ENCODE measurements around the gene ACTG1. TPM values are rescaled to one million over a fixed set of nuclear protein-coding genes. Genes with fewer than 3 reads are reported as not detected.
A peak's percentile ranks its signal among the peaks of the same experiment; 100 is the strongest.

Gene ACTG1
- total RNA-seq, 5 donors from 2014 or later (not counting 1 experiment from before 2014, with no cell fraction given): 1,183 to 1,383 (median 1,262) TPM

GRCh38 chr17:81509972-81510784 lies 2.4 kb downstream of the ACTG1 start:
- peak overlapping the region; percentile 80 to 96 for H3K4me3 ChIP-seq (ENCODE audit: control insufficient read depth in 1 of 2, extremely low read depth in 1 of 2, low read length in 1 of 2)
- DNase-seq (peak in 9 of 35 experiments; percentile 18 to 73 (median 35)), ATAC-seq (replicated peaks in 1 of 4) (no peak)
- under 1% methylated on average over 16 of the region's 22 CpGs for WGBS (ENCODE audit: insufficient coverage)
- CTCF ChIA-PET: no interaction called here
- H3K27ac Mint-ChIP-seq: peak overlapping the region; percentile 93 to 96
- H3K9me3 ChIP-seq: no peaks in the 10 kb centered on the region
- H3K27me3 ChIP-seq (replicated peaks in 1 of 2; ENCODE audit: control insufficient read depth in 2 of 2, extremely low read depth in 1 of 2, insufficient read depth in 2 of 2, low read length in 1 of 2): no peaks in the 10 kb centered on the region
- peaks cover 16 to 37% of the 10 kb centered on the region in 2 donors for H3K36me3 ChIP-seq (ENCODE audit: control insufficient read depth in 2 of 2, extremely low read depth in 1 of 2, insufficient read depth in 1 of 2, low read length in 1 of 2)
- peak overlapping the region; percentile 56 for H3K27ac ChIP-seq (ENCODE audit: low read length)
- peak overlapping the region; percentile 95 to 98 (median 98) for H3K4me3 Mint-ChIP-seq
- H3K4me1 ChIP-seq (ENCODE audit: control insufficient read depth in 1 of 2, extremely low read depth in 1 of 2, insufficient read depth in 2 of 2, low read length in 2 of 2): peaks cover 24 to 59% of the 10 kb centered on the region in 2 experiments
- POLR2A ChIA-PET: no interaction called here
- H3K4me1 Mint-ChIP-seq: peaks cover 29 to 44% (median 44%) of the 10 kb centered on the region in 3 donors
- no peaks in the 10 kb centered on the region for H3K9me3 Mint-ChIP-seq
- H3K27me3 Mint-ChIP-seq: no peaks in the 10 kb centered on the region
- H3K36me3 Mint-ChIP-seq: peaks cover 35% of the 10 kb centered on the region

DNA sequence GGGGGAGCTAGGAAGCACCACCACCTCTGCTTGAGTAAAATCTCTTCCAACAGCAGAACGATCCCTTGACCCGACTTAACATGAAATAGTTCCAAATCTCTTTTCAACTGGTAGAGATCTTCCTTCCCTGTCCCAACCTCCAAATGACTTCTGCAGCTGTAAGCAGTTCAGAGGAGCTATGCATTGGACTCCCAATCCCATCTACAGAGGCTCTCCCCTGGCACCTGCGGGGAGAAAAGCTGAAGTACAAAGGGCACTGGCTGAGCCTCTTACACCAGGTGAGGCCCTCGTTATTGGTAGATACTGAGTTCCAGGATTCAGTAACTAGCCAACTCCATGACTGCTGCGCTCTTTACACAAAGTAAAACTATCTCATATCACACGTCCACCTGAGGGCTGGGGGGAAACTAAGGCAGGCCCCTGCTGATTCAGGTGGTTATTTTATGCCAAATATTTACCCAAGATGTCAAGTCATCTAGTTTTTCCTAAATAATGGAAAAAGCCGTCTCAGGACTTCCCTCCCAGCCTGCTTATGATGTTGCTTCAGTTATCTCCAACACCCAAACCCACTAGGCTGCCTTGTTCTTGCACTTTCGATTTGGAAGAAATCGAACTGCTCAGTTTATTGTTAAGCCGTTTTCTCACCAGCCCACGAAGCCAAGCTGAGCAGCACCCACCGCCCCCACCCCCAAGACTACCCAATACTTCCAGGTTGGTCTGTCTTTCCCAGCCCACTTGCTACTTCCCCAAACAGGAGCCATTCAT lies 3.2 kb downstream of the ACTG1 start:
- ATAC-seq (replicated peaks in 1 of 4): peak in 1 of 4 experiments; percentile 2
- Mint-ChIP-seq H3K4me1 (peaks cover 29 to 44% (median 43%) of the 10 kb centered on the region in 3 donors), H3K4me3 (peak overlapping the region; percentile 95 to 98 (median 98)), H3K9me3 (no peaks in the 10 kb centered on the region), H3K27me3 (no peaks in the 10 kb centered on the region), H3K36me3 (peaks cover 35% of the 10 kb centered on the region), H3K27ac (peak overlapping the region; percentile 93 to 96)
- Histone ChIP-seq H3K9me3 (no peaks in the 10 kb centered on the region), H3K36me3 (ENCODE audit: control insufficient read depth in 2 of 2, extremely low read depth in 1 of 2, insufficient read depth in 1 of 2, low read length in 1 of 2) (peaks cover 16 to 37% of the 10 kb centered on the region in 2 donors), H3K4me3 (ENCODE audit: control insufficient read depth in 1 of 2, extremely low read depth in 1 of 2, low read length in 1 of 2) (peak overlapping the region; percentile 46 to 96), H3K4me1 (ENCODE audit: control insufficient read depth in 1 of 2, extremely low read depth in 1 of 2, insufficient read depth in 2 of 2, low read length in 2 of 2) (peaks cover 24 to 57% of the 10 kb centered on the region in 2 experiments), H3K27me3 (replicated peaks in 1 of 2; ENCODE audit: control insufficient read depth in 2 of 2, extremely low read depth in 1 of 2, insufficient read depth in 2 of 2, low read length in 1 of 2) (no peaks in the 10 kb centered on the region), H3K27ac (ENCODE audit: low read length) (peak overlapping the region; percentile 56)
- POLR2A ChIA-PET: no interaction called here
- CTCF ChIA-PET: interaction anchor here (0.6 kb wide), 2 partner anchors 243 to 1645 kb away, joined by 3 read pairs; no protein-coding TSS in a partner anchor
- DNase-seq: peak in 23 of 35 experiments; percentile 20 to 83 (median 51)
- WGBS (ENCODE audit: insufficient coverage): 0% methylated on average over 8 of the region's 12 CpGs

- peaks cover 29 to 44% (median 43%) of the 10 kb centered on the region in 3 donors for H3K4me1 Mint-ChIP-seq
- peaks cover 35% of the 10 kb centered on the region for H3K36me3 Mint-ChIP-seq
- no peaks in the 10 kb centered on the region for H3K9me3 ChIP-seq
- POLR2A ChIA-PET: interaction anchor here in 1 of 2 donors (0.7 kb wide), 2 partner anchors 313 to 386 kb away, joined by 3 to 5 read pairs; no protein-coding TSS in a partner anchor
- no peaks in the 10 kb centered on the region for H3K27me3 ChIP-seq (replicated peaks in 1 of 2; ENCODE audit: control insufficient read depth in 2 of 2, extremely low read depth in 1 of 2, insufficient read depth in 2 of 2, low read length in 1 of 2)
- WGBS (ENCODE audit: insufficient coverage): 59% methylated on average over 8 of the region's 10 CpGs
- no peaks in the 10 kb centered on the region for H3K9me3 Mint-ChIP-seq
- peak overlapping the region; percentile 93 to 96 for H3K27ac Mint-ChIP-seq
- DNase-seq (no peak), ATAC-seq (replicated peaks in 1 of 4) (no peak)
- CTCF ChIA-PET: interaction anchor here (0.6 kb wide), 2 partner anchors 243 to 1644 kb away, joined by 3 read pairs; no protein-coding TSS in a partner anchor
- H3K4me3 ChIP-seq (ENCODE audit: control insufficient read depth in 1 of 2, extremely low read depth in 1 of 2, low read length in 1 of 2): peak overlapping the region; percentile 10 to 96
- H3K27ac ChIP-seq (ENCODE audit: low read length): peak overlapping the region; percentile 56
- peaks cover 24 to 51% of the 10 kb centered on the region in 2 experiments for H3K4me1 ChIP-seq (ENCODE audit: control insufficient read depth in 1 of 2, extremely low read depth in 1 of 2, insufficient read depth in 2 of 2, low read length in 2 of 2)
- peak overlapping the region; percentile 95 to 98 (median 98) for H3K4me3 Mint-ChIP-seq
- no peaks in the 10 kb centered on the region for H3K27me3 Mint-ChIP-seq
- H3K36me3 ChIP-seq (ENCODE audit: control insufficient read depth in 2 of 2, extremely low read depth in 1 of 2, insufficient read depth in 1 of 2, low read length in 1 of 2): peaks cover 16 to 37% of the 10 kb centered on the region in 2 donors
Measured at GRCh38 chr17:81508639-81509206, 3.9 kb downstream of the ACTG1 start.

GRCh38 chr17:81503619-81504018 lies 9.0 kb downstream of the ACTG1 start:
- H3K4me1 Mint-ChIP-seq: peaks cover 9 to 10% (median 10%) of the 10 kb centered on the region in 3 donors
- Histone ChIP-seq H3K4me1 (ENCODE audit: control insufficient read depth in 1 of 2, extremely low read depth in 1 of 2, insufficient read depth in 2 of 2, low read length in 2 of 2) (peaks cover 0 to 9% of the 10 kb centered on the region in 2 experiments), H3K27ac (ENCODE audit: low read length) (no peak overlapping the region), H3K36me3 (ENCODE audit: control insufficient read depth in 2 of 2, extremely low read depth in 1 of 2, insufficient read depth in 1 of 2, low read length in 1 of 2) (peaks cover 0 to under 1% of the 10 kb centered on the region in 2 donors), H3K4me3 (ENCODE audit: control insufficient read depth in 1 of 2, extremely low read depth in 1 of 2, low read length in 1 of 2) (no peak overlapping the region), H3K27me3 (replicated peaks in 1 of 2; ENCODE audit: control insufficient read depth in 2 of 2, extremely low read depth in 1 of 2, insufficient read depth in 2 of 2, low read length in 1 of 2) (peaks cover 0 to 12% of the 10 kb centered on the region in 2 experiments), H3K9me3 (no peaks in the 10 kb centered on the region)
- no peaks in the 10 kb centered on the region for H3K27me3 Mint-ChIP-seq
- no peak for ATAC-seq (replicated peaks in 1 of 4)
- no peaks in the 10 kb centered on the region for H3K36me3 Mint-ChIP-seq
- ChIA-PET POLR2A (no interaction called here), CTCF (no interaction called here)
- H3K27ac Mint-ChIP-seq: no peak overlapping the region
- H3K4me3 Mint-ChIP-seq: no peak overlapping the region
- H3K9me3 Mint-ChIP-seq: no peaks in the 10 kb centered on the region
- no peak for DNase-seq

- ChIA-PET POLR2A (no interaction called here), CTCF (no interaction called here)
- Histone ChIP-seq H3K4me1 (ENCODE audit: control insufficient read depth in 1 of 2, extremely low read depth in 1 of 2, insufficient read depth in 2 of 2, low read length in 2 of 2) (no peaks in the 10 kb centered on the region), H3K27me3 (replicated peaks in 1 of 2; ENCODE audit: control insufficient read depth in 2 of 2, extremely low read depth in 1 of 2, insufficient read depth in 2 of 2, low read length in 1 of 2) (peaks cover 0 to 20% of the 10 kb centered on the region in 2 experiments), H3K9me3 (no peaks in the 10 kb centered on the region), H3K4me3 (ENCODE audit: control insufficient read depth in 1 of 2, extremely low read depth in 1 of 2, low read length in 1 of 2) (no peak overlapping the region), H3K27ac (ENCODE audit: low read length) (no peak overlapping the region), H3K36me3 (ENCODE audit: control insufficient read depth in 2 of 2, extremely low read depth in 1 of 2, insufficient read depth in 1 of 2, low read length in 1 of 2) (no peaks in the 10 kb centered on the region)
- ATAC-seq (replicated peaks in 1 of 4) (peak in 1 of 4 experiments; percentile 29), DNase-seq (no peak)
- Mint-ChIP-seq H3K4me1 (peaks cover 0 to 2% (median under 1%) of the 10 kb centered on the region in 3 donors), H3K27ac (no peak overlapping the region), H3K9me3 (no peaks in the 10 kb centered on the region), H3K27me3 (no peaks in the 10 kb centered on the region), H3K36me3 (no peaks in the 10 kb centered on the region), H3K4me3 (no peak overlapping the region)
- WGBS (ENCODE audit: insufficient coverage): 65% methylated on average over 10 of the region's 12 CpGs
Measured at GRCh38 chr17:81502471-81503017, 10.1 kb downstream of the ACTG1 start.

GRCh38 chr17:81500047-81500446 lies 12.6 kb downstream of the ACTG1 start:
- POLR2A ChIA-PET: no interaction called here
- H3K4me1 Mint-ChIP-seq: no peaks in the 10 kb centered on the region

More at GRCh38 chr17:81500047-81500446, 12.6 kb downstream of the ACTG1 start:
- no peaks in the 10 kb centered on the region for H3K9me3 Mint-ChIP-seq
- CTCF ChIA-PET: interaction anchor here in 1 of 2 donors (0.7 kb wide), 1 partner anchor 45 kb away, joined by 5 read pairs; no protein-coding TSS in a partner anchor
- 89% methylated on average over 7 of the region's 7 CpGs for WGBS (ENCODE audit: insufficient coverage)
- peaks cover 0 to 27% of the 10 kb centered on the region in 2 experiments for H3K27me3 ChIP-seq (replicated peaks in 1 of 2; ENCODE audit: control insufficient read depth in 2 of 2, extremely low read depth in 1 of 2, insufficient read depth in 2 of 2, low read length in 1 of 2)
- no peak for ATAC-seq (replicated peaks in 1 of 4)
- H3K4me1 ChIP-seq (ENCODE audit: control insufficient read depth in 1 of 2, extremely low read depth in 1 of 2, insufficient read depth in 2 of 2, low read length in 2 of 2): peaks cover 0 to under 1% of the 10 kb centered on the region in 2 experiments
- no peak overlapping the region for H3K4me3 ChIP-seq (ENCODE audit: control insufficient read depth in 1 of 2, extremely low read depth in 1 of 2, low read length in 1 of 2)
- peak overlapping the region in 1 of 2 donors; percentile 16 for H3K27ac Mint-ChIP-seq
- no peak overlapping the region for H3K4me3 Mint-ChIP-seq
- no peak for DNase-seq
- H3K36me3 Mint-ChIP-seq: no peaks in the 10 kb centered on the region
- peaks cover 0 to 2% of the 10 kb centered on the region in 2 donors for H3K27me3 Mint-ChIP-seq
- H3K9me3 ChIP-seq: no peaks in the 10 kb centered on the region
- no peaks in the 10 kb centered on the region for H3K36me3 ChIP-seq (ENCODE audit: control insufficient read depth in 2 of 2, extremely low read depth in 1 of 2, insufficient read depth in 1 of 2, low read length in 1 of 2)
- H3K27ac ChIP-seq (ENCODE audit: low read length): no peak overlapping the region

Data from T-cell (primary cell).